Fibroblast of lung (primary cell): ENCODE results near the gene FEZF1. TPM values are rescaled to one million over a fixed set of nuclear protein-coding genes. Genes with fewer than 3 reads are reported as not detected.

Experiments
- DNase-seq, 2 donors: peaks; one replicate each; pipeline versions ENCODE4 v3.0.0 to v3.0.0-alpha.2; 2010; ENCODE audit warnings: low read depth in 2 of 2
- H2AFZ ChIP-seq: 2 replicates; pipeline ENCODE4 v1.5.1; 2012; ENCODE audit warnings: low read length, control low read depth, inconsistent platforms
- H3K27ac ChIP-seq: 2 replicates; pipeline ENCODE4 v1.5.1; 2011; ENCODE audit warnings: low read length, control low read depth; ENCODE audit not compliant: insufficient read depth
- H3K27me3 ChIP-seq: 2 replicates; pipeline ENCODE4 v1.5.1; 2011; ENCODE audit warnings: mild to moderate bottlenecking, low read length; ENCODE audit not compliant: control insufficient read depth, insufficient read depth
- H3K36me3 ChIP-seq: 2 replicates; pipeline ENCODE4 v1.5.1; 2011; ENCODE audit warnings: low read length; ENCODE audit not compliant: control insufficient read depth, insufficient read depth
- H3K4me1 ChIP-seq: 2 replicates; pipeline ENCODE4 v1.5.1; 2011; ENCODE audit warnings: low read length; ENCODE audit not compliant: control insufficient read depth, insufficient read depth; ENCODE audit errors: extremely low read depth
- H3K4me2 ChIP-seq: 2 replicates; pipeline ENCODE4 v1.5.1; 2011; ENCODE audit warnings: low read length, control low read depth; ENCODE audit not compliant: insufficient read depth; ENCODE audit errors: extremely low read depth
- H3K4me3 ChIP-seq, 4 experiments: fragments of 200-600 bp in 1 of 4; sonication (generic) in 1 of 4; replicated peaks in 1 of 4; 2 replicates each; pipeline ENCODE4 v1.5.1; 2011 to 2016; ENCODE audit warnings: low read length in 4 of 4, low read depth in 3 of 4, mild to moderate bottlenecking in 3 of 4, control low read depth in 2 of 4, inconsistent platforms in 1 of 4, mixed read lengths in 1 of 4; ENCODE audit not compliant: insufficient read depth in 1 of 4; ENCODE audit errors: control extremely low read depth in 1 of 4
- H3K79me2 ChIP-seq: 2 replicates; pipeline ENCODE4 v1.5.1; 2012; ENCODE audit warnings: mild to moderate bottlenecking, low read length, inconsistent platforms; ENCODE audit not compliant: control insufficient read depth, insufficient read depth
- H3K9ac ChIP-seq: 2 replicates; pipeline ENCODE4 v1.5.1; 2011; ENCODE audit warnings: mild to moderate bottlenecking, low read length, control low read depth; ENCODE audit not compliant: insufficient read depth
- H3K9me3 ChIP-seq: 2 replicates; pipeline ENCODE4 v1.5.1; 2012; ENCODE audit warnings: low read depth, low read length; ENCODE audit not compliant: control insufficient read depth, insufficient read depth
- H4K20me1 ChIP-seq: 2 replicates; pipeline ENCODE4 v1.5.1; 2011; ENCODE audit warnings: low read length; ENCODE audit not compliant: control insufficient read depth, insufficient read depth; ENCODE audit errors: extremely low read depth
- EZH2 ChIP-seq: IDR thresholded peaks from 2 replicates; pipeline ENCODE4 v1.5.1; 2012; ENCODE audit warnings: low read length, control low read depth, mild to moderate bottlenecking; ENCODE audit errors: missing control alignments
- polyA plus RNA-seq, 2 donors: library from polyadenylated mRNA; depleted of rRNA in 1 of 2; stranded (reverse) in 1 of 2; unstranded in 1 of 2; fragments of >200 nt; gene quantifications; 2 replicates each; pipeline ENCODE4 v1.2.1, GENCODE V29; 2011 to 2012; ENCODE audit warnings: missing spikeins in 1 of 2
- total RNA-seq: library from RNA; depleted of rRNA; stranded (reverse); fragments of >200 nt; gene quantifications from 2 replicates; pipeline ENCODE4 v1.2.1, GENCODE V29; 2014
- TF ChIP-seq, protein P1 (sequence below), 2 donors: IDR thresholded peaks in 1 of 2; conservative IDR thresholded peaks in 1 of 2; 1 replicate in 1 of 2; 2 replicates in 1 of 2; pipeline ENCODE4 v1.5.1; 2011 to 2012; ENCODE audit warnings: low read length in 2 of 2, control low read depth in 1 of 2, inconsistent platforms in 1 of 2, low read depth in 1 of 2, mild to moderate bottlenecking in 1 of 2

FEZF1 gene
- total and polyA plus RNA-seq, 2 donors (not counting 1 experiment from before 2014, with no cell fraction given) = not detected

DNA sequence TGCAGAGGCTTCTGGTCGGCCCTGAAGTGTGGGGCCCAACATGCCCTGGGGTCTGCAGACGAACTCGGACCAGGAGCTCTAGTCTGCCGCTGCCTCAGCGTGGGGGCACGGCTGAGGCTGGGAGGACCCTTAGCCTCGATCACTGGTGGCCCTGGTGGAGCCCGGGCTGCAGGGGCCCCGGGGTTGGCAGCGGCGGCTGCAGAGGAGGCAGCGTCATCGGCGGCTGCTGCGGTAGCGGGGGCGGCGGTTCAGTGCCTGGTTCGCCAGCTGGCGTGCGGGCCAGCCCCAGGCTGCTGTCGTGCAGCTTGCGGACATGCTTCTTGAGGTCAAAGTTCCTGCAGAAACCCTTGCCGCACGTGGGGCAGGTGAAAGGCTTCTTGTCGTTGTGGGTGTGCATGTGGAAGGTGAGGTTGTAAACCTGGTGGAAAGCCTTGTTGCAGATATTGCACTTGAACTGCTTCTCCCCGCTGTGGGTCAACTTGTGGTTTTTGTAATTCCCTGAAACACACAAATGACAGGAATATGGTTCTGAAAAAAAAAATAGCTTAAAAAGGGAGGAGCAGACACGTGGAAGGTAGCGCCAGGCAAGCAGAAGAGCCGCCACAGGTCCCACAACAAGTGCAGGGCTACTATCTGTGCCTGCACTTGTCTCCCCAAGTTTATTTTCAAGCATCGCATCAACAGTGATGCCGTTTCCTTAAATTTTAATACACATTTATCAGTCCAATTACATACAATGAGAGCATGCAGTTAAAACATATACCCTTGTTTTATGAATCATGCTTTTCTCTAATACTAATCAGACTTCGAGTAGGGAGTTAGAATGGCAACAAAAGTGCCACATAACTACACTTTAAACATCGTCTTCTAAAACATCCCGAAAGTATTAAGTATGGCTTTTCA, 2.4 kb downstream of the FEZF1 start:
- Histone ChIP-seq H3K27ac (no peak overlapping the region), H3K4me1 (no peaks in the 10 kb centered on the region), H3K79me2 (no peaks in the 10 kb centered on the region), H4K20me1 (no peaks in the 10 kb centered on the region), H2AFZ (no peak overlapping the region), H3K27me3 (peaks cover 82% of the 10 kb centered on the region), H3K4me2 (no peak overlapping the region), H3K4me3 (no peak overlapping the region), H3K36me3 (no peaks in the 10 kb centered on the region), H3K9me3 (no peaks in the 10 kb centered on the region), H3K9ac (no peak overlapping the region)
- DNase-seq = no peak
- peak; percentile 85 for TF ChIP-seq EZH2
- TF ChIP-seq, protein P1, sequence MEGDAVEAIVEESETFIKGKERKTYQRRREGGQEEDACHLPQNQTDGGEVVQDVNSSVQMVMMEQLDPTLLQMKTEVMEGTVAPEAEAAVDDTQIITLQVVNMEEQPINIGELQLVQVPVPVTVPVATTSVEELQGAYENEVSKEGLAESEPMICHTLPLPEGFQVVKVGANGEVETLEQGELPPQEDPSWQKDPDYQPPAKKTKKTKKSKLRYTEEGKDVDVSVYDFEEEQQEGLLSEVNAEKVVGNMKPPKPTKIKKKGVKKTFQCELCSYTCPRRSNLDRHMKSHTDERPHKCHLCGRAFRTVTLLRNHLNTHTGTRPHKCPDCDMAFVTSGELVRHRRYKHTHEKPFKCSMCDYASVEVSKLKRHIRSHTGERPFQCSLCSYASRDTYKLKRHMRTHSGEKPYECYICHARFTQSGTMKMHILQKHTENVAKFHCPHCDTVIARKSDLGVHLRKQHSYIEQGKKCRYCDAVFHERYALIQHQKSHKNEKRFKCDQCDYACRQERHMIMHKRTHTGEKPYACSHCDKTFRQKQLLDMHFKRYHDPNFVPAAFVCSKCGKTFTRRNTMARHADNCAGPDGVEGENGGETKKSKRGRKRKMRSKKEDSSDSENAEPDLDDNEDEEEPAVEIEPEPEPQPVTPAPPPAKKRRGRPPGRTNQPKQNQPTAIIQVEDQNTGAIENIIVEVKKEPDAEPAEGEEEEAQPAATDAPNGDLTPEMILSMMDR (conservative IDR thresholded peaks at IDR 0.05 in 1 of 2, IDR thresholded peaks at IDR 0.05 in 1 of 2; ENCODE audit: low read depth in 1 of 2, low read length in 2 of 2) = no peak

DNA sequence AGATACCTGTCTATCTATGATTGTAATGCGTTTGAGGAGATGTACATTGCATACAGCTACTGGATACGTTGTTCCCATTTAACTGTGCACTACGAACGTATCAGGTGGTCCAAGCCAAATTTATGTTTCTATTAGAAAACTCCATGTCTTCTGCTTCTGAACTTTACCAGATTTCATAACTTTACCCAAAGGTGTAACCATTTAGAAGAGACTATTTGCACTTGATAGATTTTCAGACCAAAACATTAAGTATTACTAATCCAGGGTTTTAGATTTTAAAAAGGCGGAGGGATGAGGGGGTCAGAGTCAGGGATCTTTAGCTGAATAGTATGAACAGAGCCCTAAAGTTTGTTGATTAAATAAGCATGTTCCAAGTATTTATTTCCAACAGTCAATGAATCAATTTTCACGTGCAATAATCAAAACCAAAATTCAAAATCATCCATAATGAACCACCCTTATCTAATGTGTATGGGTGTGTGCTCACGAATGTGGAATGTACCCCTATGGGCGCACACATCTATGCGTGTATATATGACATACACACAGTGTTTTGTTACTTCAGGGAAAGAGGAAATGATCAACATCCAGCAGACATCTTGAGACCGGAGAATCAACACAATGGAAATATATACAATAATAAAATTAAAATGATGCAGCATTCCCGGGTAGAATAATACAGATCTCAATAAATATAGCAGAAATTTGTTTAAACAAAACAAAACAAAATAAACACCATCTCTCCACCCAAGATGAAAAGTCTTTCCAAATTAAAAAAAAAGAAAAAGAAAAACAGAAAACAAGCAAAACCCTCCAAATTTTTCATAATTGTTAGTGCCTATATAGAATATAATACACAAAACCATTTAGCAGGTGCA, 3.4 kb downstream of the FEZF1 start:
- H3K9ac ChIP-seq = no peak overlapping the region
- H3K79me2 ChIP-seq = no peaks in the 10 kb centered on the region
- H3K27ac ChIP-seq = no peak overlapping the region
- H3K4me1 ChIP-seq = no peaks in the 10 kb centered on the region
- H3K27me3 ChIP-seq = peaks cover 73% of the 10 kb centered on the region
- no peak overlapping the region for H3K4me3 ChIP-seq
- no peak for DNase-seq
- no peak overlapping the region for H3K4me2 ChIP-seq
- H2AFZ ChIP-seq = no peak overlapping the region
- H3K9me3 ChIP-seq = no peaks in the 10 kb centered on the region
- H3K36me3 ChIP-seq = no peaks in the 10 kb centered on the region
- H4K20me1 ChIP-seq = no peaks in the 10 kb centered on the region
- peak; percentile 79 for TF ChIP-seq EZH2
- TF ChIP-seq, protein P1 (conservative IDR thresholded peaks at IDR 0.05 in 1 of 2, IDR thresholded peaks at IDR 0.05 in 1 of 2; ENCODE audit: low read depth in 1 of 2, low read length in 2 of 2) = no peak
